Fibroblast of the aortic adventitia (primary cell): Measurements from ENCODE around the gene CEP85L. TPM values are rescaled to one million over a fixed set of nuclear protein-coding genes. Genes with fewer than 3 reads are reported as not detected.

ENCODE experiments used
- DNase-seq: peaks from one replicate; pipeline ENCODE4 v3.0.0-alpha.2; 2010; ENCODE audit warnings: low read depth
- H3K4me3 ChIP-seq: 2 replicates; pipeline ENCODE4 v1.5.1; 2011; ENCODE audit warnings: low read depth, mild to moderate bottlenecking, control low read depth, low read length, moderate library complexity
- total RNA-seq: library from RNA; depleted of rRNA; stranded (reverse); fragments of >200 nt; gene quantifications from 2 replicates; pipeline ENCODE4 v1.2.3, GENCODE V29; 2012; ENCODE audit warnings: low replicate concordance
- TF ChIP-seq, protein P1 (sequence below): IDR thresholded peaks from 2 replicates; pipeline ENCODE4 v1.5.1; 2011; ENCODE audit warnings: mild to moderate bottlenecking, low read length, control low read depth, inconsistent platforms; ENCODE audit not compliant: insufficient read depth

CEP85L gene
- total RNA-seq, 1 donor: 17.1 TPM

DNA sequence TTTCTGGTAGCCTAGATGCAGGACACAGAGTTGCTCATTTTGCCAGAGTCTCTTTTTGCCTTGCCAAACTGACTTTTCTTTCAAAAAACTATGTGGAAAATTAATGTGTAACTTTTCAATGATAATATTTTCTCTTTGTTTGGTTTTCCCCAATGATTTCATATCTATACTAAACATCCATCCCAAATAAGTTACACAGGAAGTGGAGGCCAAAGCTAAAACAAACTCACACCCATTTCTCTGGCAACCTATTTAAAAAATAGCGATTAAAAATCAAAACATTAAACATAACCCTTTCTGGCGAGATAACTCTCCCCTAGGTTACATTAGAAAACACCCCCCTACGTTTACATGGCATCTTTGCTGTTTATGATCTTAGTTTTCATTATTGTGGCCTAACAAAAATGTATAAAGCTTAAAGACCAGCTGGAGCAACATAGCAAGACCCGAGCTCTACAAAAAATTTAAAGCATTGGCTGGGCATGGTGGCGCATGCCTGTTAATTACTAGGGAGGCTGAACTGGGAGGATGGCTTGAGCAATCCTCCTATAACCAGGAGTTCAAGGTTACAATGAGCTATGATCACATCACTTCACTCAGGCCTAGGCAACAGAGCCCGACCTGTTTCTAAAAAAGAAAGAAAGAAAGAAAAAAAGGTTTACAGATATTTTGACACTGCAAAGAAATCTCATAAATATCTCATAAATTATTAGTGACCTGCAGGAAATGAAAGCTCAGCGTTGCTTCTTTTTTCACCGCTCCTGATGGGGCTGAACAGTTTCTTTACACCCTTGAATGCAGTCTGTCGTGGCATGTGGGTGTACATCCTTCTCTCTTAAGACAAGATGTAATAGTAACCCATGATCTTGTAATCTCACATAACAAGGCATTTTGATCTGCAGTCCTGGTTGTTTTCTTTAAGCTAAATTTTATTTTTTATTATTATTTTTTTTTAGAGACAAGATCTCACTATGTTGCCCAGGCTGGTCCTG lies 32.8 kb upstream of the CEP85L start:
- DNase-seq: no peak
- no peak overlapping the region for H3K4me3 ChIP-seq
- TF ChIP-seq, protein P1, sequence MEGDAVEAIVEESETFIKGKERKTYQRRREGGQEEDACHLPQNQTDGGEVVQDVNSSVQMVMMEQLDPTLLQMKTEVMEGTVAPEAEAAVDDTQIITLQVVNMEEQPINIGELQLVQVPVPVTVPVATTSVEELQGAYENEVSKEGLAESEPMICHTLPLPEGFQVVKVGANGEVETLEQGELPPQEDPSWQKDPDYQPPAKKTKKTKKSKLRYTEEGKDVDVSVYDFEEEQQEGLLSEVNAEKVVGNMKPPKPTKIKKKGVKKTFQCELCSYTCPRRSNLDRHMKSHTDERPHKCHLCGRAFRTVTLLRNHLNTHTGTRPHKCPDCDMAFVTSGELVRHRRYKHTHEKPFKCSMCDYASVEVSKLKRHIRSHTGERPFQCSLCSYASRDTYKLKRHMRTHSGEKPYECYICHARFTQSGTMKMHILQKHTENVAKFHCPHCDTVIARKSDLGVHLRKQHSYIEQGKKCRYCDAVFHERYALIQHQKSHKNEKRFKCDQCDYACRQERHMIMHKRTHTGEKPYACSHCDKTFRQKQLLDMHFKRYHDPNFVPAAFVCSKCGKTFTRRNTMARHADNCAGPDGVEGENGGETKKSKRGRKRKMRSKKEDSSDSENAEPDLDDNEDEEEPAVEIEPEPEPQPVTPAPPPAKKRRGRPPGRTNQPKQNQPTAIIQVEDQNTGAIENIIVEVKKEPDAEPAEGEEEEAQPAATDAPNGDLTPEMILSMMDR: no peak

DNA sequence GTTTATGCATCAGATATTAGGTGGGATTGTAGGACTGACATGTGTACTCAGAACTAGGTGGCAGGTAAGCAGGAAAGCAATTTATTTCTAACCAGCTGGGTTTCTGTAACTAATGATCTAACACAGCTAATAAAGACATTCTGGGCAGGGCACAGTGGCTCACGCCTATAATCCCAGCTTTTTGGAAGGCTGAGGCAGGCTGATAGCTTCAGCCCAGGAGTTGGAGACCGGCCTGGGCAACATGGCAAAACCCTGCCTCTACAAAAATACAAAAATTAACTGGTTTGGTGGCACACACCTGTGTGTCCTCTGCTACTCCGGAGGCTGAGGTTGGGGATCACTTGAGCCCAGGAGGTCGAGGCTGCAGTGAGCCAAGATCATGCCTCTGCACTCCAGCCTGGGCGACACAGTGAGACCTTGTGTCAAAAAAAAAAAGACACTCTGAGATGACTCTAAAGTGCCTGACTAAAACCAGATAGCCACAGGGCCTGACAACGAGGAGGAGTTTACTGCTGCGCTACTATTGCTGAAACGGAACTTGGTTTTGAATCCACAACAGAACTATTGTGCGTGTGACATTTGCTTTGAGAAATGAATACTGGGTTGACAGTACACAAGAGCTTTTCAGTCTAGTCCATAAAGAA lies 29.2 kb upstream of the CEP85L start:
- TF ChIP-seq, protein P1: no peak
- no peak for DNase-seq
- H3K4me3 ChIP-seq: no peak overlapping the region

DNA sequence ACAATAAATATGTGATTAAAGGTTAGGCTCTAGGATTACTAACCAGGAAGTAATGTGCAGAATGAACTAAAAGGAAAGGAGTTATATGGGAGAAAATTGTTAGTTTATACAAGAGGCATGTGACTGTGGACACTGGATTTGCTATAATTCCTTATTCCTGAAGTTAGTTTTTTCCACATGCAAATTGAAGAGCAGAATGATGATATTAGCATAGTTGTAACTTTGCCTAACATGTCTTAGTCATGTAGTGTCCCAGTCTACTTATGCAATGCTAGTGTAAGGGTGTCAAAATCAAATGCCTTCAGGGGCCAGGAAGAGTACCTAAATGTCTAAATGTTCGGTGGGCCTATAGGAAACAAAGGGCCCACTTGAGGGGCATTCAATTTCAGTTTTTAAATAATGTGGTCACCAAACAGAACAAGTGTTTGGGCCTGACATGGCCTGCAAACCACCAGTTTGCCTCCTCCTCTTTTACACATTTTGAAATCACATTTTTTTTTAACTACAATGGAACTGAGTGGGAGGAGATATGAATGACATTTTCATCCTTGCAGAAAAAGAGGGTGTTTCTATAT lies 28.0 kb upstream of the CEP85L start:
- H3K4me3 ChIP-seq: no peak overlapping the region
- TF ChIP-seq, protein P1: no peak
- DNase-seq: peak; percentile 39

DNA sequence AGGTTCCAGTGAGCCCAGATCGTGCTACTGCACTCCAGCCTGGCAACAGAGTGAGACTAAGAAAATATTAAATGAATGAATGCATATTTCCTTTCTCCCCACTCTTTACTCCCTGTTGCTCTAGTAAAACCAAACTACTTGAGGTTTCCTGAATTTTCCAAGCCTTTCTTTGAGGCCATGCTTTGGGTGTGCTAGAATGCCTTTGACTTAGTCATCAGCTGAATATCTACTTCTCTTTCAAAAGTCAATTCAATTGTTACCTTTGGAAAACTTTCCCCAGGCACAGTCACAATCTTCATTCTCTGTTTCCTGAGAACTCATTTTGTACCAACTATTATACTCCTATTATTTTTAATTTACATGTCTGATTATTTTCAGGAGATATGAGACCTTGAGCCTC lies 27.5 kb upstream of the CEP85L start:
- peak; percentile 59 for DNase-seq
- TF ChIP-seq, protein P1: no peak
- H3K4me3 ChIP-seq: no peak overlapping the region

DNA sequence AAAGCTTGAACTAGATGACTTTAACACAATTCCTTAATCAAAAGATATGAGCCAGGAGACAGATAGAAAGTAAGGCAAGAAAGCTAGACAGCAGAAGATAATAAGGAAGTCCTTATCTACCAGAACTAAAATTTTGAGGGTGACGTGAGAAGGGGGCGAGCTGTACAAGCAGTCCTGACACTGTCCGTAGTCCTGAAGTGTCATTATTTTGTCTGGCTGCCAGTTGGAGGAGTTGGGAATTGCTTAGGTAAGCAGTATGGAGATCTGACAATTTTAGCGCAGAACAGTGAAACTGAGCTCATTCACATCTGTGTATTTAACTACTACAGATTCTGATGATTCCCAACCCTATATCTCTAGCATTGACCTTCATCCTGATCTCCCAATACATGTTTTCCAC lies 25.8 kb upstream of the CEP85L start:
- H3K4me3 ChIP-seq: no peak overlapping the region
- DNase-seq: no peak
- TF ChIP-seq, protein P1: no peak

DNA sequence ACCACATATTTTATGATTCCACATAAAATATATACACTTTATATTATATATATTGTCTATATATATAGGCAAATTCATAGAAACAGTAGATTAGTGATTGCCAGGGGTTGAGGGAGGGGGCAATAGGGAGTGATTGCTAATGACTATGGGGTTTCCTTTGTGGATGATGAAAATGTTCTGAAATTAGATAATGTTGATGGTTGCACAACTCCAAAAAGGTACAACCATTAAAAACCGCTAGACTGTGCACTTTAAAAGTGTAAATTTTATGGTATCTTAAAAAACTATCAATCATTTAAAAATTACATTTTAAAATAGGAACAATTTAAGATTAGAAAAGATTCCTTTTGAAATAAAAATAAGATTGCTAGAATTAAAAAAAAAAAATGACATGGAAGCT lies 23.8 kb upstream of the CEP85L start:
- TF ChIP-seq, protein P1: no peak
- H3K4me3 ChIP-seq: no peak overlapping the region

More for the DNA sequence above, 23.8 kb upstream of the CEP85L start:
- DNase-seq: no peak
